Glomerular endothelial cell (primary cell): ENCODE results near the gene CHD9. TPM values are rescaled to one million over a fixed set of nuclear protein-coding genes. Genes with fewer than 3 reads are reported as not detected.

Source experiments
- DNase-seq: peaks from one replicate; pipeline ENCODE4 v3.0.0-alpha.2; 2011; ENCODE audit warnings: low read depth, low spot score; ENCODE audit errors: extremely low read depth
- total RNA-seq: library from RNA; depleted of rRNA; stranded (reverse); fragments of >200 nt; gene quantifications from 2 replicates; pipeline ENCODE4 v1.2.3, GENCODE V29; 2015

CHD9 gene
- total RNA-seq, 1 donor from 2014 or later = 44.0 TPM

DNA sequence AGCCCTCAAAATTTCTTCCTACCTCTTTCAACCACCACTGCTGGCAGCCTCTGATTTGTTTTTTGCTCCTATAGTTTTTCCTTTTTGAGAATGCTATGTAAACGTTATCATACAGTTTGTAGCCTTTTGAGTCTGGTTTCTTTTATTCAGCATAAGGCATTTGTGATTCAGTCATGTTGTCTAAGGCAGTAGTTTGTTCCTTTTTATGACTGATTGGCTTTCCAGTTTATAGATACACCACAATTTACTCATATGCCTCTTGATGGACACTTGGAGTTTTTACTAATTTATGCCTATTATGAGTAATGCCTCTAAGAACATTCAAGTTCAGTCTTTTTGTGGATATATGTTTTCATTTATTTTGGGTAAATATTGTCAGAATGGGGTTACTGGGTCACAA is 136.6 kb downstream of the CHD9 start:
- DNase-seq = no peak

DNA sequence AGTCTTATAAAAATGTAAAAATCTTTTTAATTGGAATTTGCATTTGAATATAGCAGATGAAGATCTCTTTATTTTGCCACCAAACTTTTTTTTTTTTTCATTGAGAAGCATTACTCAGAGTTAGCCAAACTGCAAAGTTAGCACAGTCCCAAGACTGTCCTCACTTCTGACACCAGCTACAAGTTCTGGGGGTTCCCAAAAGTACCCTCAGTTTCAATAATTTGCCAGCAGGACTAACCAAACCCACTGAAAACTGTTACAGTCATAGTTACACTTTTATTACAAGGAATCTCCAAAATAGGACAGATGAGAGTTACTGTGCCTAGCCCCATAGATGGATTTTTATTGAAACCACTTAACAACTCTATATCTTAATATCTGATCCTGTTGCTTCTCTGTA is 144.1 kb downstream of the CHD9 start:
- no peak for DNase-seq

DNA sequence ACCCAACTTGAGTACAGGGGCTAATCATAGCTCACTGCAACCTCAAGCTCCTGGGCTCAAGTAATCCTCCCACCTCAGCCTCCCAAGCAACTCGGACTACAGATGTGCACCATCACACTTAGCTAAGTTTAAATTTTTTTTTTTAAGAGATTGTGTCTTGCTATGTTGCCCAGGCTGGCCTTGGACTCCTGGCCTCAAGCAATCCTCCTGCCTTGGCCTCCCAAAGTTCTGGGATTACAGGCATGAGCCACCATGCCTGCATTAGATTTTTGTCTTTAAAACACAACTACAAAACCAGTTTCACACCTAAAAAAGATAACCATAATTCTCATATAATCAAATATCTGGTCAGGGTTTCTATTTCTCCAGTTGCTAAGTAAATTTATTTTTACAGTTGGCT is 147.1 kb downstream of the CHD9 start:
- no peak for DNase-seq

DNA sequence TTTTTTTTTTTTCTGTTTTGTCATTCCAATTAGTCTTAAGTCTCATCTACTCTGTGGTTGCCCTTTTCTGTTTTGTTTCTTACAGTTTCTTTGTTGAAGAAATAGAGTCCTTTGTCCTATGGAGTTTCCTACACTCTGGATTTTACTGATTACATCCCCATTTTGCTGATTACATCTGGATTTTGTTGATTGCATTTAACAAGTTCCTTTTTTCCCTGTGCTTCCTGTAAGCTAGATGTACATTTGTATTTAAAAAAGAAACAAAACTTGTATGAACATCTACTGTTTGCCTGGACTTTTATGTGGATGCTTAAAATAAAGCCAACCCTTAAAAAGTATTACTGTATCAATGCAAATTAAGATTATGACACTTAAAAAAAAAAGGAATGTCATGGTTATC is 147.6 kb downstream of the CHD9 start:
- DNase-seq = no peak

DNA sequence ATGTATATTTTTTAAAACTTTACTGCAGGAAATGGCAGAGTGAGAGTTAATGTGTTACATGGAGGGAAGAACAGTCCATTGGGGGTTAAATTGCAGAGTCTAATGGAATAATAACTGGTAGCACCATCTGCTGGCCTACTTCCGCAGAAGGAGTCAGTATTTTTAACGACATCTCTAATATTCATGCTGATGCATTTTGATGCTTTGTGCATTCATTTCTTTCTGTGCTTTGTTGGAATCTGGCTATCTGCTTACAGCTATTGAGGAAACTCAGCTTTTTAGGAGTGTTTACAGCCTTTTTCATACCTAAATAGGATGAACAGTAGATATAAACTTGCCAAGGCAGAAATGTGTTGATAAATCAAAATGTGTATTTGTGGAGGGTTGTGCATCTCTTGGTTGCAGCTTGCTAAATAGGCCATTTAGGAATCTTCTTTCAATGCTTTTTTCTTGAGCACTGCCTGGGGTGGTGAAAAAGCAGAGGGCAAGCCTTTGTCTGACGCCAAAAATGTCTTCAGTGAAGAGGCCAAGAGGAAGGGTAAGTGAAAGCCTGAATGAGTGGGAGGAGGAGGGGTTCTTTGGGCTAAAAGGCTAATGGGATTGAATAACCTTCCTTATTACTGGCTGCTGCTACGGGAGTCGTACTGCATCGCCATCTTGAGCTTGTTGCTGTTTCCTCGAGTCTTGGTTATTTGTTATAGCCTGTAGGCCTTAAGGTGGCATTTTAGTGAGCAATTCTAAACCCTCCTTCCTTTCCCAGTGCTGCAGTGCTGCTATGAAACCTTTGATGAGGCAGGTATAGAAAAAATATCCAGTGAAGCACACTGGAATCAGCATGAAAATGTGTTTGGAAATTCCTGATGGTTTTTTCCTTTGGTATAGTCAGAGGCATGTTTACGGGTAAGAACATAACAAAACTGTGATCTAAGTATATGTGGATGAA is 153.3 kb downstream of the CHD9 start:
- peak; percentile 64 for DNase-seq

DNA sequence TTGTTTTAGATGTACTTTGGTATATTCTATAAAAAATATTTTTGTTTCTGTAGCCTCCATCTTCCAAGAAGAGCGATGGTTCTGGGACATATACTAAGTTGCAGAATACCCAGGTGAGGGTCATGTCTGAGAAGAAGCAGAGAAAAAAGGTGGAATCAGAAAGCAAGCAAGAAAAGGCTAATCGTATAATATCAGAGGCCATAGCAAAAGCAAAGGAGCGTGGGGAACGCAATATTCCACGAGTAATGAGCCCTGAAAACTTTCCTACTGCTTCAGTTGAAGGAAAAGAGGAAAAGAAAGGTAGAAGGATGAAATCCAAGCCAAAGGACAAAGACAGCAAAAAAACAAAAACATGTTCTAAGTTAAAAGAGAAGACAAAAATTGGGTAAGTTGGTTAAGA is 154.6 kb downstream of the CHD9 start:
- DNase-seq = no peak

DNA sequence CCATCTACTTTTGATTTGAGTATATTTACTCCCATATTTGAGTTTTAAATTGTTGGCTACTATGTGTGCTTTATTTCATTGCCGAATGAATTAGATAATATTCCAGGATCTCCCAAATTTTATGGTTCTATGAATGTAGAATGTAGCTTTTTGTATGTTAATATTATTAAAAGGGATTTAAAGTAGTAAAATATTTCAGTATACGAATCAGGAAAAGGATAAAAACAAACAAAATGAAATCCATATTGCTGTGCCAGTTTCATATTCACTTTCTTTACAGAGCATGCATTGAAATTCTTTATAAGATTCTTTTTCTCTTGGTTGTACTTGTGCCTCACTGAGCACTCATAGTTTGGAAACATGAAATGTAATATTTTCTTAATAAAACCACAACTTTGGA is 155.1 kb downstream of the CHD9 start:
- DNase-seq = no peak

DNA sequence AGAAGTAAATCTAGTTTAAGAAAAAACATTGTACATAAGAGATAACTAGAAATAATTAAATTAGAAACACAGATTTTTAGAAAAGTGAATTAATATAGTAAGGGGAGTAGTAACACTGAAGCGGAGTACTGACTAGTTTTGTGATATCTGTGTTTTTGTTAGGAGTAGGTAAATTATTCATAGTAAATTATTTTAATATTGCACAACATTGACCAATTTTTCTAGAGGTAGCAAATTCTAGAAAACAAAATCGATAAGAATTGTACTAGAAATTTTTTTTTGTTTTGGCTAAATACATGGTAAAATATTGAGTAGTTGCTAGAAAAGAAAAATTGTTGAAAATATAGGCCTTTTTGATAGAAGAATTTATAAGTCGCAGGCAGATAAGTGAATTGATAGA is 156.5 kb downstream of the CHD9 start:
- DNase-seq = no peak

DNA sequence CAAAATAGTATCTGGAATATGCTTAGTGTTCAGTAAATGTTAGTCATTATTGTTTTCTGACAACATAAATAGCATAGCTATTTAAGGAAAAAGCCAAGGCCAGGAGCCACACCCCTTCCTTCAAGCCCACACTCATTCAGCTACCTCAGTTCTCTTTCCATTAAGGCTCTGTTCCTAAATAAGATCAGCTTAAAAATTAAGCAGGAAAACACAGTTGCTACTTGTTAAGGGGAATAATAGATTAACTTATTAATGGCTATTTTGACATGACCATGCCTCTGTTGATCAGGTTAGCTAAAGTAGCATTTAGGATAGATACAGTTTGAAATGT is 158.1 kb downstream of the CHD9 start:
- DNase-seq = no peak

DNA sequence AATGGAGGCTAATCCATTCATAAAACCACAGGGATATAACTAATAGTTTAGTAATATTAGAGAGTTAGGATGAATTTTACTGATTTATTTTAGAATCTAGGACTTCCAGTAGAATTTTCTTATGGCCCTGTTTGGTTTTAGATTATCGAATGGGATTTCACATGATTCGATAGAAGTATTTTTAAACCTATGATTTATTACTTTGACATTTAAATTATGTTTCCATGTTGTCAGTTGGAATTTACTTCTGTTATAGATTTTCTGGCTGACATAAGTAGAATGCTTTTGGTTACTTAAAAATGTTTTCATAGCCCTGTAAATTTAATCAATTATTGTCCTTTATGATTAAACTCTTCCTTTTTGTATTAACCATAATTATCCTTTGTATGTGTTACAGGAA is 158.8 kb downstream of the CHD9 start:
- no peak for DNase-seq

DNA sequence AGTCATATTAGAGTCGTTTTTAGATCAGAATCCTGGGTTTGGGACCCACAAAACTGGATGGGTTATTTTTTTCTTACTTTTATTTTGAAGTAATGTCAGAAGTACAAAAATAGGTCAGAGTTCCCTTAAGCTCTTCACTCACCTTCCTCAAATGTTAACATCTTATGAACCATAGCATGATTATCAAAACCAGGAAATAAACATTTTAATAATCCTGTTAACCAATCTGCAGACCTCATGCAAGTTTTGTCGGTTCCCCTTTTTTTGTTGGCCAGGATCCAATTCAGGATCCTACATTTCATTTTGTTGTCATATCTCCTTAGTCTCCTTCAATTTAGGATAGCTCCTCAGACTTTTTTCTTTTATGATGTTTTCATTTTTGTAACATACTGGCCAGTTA is 162.0 kb downstream of the CHD9 start:
- no peak for DNase-seq

DNA sequence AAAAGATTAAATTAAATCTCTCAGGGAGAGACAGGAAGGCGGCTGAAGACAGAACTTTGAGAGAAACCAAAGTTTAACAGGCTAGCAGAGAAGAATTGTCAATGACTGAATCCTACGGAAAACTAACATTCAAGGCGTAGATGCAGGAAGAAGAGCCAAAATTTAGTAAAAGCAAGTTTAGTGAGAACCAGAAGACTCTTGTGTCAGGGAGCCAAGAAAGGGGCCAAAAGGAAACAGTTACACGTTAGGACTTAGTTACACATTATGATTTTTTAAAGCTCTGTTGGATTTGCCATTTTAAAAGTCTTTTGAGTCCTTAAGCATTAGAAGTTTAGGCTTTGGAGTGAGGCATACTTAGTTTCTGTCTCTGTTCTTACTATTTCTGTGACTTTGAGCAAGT is 164.6 kb downstream of the CHD9 start:
- peak; percentile 23 for DNase-seq

DNA sequence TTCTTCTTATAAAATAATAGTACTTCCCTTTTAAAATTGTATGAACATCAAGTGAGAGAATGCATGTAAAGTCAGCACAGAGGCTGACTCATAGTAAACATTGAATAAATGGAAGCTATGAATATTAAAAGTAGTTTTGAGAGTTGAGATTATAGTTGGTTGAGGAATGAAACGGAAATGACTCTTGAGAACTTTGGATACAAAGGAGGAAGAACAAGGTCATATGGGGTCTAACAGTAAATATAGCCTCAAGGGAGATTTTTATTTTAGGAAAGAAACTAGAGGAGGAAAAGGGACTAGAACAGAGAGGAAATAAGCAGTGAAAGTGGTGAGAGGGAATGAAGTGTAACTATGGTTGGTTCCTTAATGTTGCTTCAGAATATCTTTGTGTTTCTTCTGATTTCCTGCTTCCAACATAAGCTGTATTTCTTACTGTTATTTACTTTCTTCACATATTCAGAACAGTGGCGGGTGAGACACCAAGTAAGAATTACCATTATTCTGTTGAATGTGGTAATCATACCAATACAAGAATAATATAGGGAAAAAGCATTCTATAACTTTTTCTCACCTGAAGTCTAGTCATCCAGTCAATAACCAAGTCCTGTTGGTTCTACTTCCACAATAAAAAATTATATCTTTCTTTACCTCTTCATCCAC is 165.1 kb downstream of the CHD9 start:
- peak; percentile 75 for DNase-seq

DNA sequence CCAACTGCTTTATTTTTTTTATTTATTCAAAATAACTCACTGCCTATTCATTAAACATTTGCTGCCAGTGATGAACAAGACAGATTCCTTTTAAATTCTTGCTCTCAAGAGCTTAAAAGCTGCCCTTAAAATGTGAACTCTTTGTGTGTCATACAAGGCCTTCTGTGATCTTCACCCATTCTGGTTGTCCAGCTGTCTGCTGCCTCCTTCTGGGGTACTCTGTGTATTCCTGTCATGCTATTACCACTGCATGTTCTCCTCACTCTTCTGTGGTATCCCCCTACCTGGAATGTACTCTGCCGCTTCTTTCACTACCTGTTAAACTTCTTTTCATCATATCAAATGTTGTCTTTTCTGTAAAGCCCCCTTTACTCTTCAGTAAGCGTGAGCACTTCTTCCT is 165.8 kb downstream of the CHD9 start:
- DNase-seq = peak; percentile 44

DNA sequence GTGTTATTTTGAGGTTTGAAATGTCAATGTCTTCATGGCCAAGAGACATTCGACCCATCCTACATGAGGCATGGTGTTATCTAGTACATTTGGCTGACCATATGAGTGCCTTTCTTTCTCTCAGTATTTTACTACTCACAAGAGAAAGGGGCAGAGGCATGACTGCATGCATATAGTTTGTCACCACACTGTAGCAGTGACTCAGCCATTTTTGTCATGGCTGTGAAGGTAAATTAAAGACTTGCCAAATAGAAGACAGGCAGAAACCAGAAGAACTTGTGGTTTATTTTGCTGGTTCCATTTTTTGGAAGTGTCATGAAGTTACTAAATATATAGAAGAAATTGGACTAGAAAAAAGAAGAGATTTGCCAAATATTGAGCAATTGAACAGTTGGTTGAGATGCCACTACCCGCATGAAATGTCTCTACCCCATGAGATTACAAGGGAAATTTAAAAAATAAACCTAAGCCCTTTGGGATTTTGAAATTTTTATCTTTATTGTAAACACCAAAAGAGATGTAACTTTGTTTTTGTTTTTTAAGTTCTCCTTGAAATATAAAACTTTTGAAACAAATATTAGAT is 170.3 kb downstream of the CHD9 start:
- no peak for DNase-seq

DNA sequence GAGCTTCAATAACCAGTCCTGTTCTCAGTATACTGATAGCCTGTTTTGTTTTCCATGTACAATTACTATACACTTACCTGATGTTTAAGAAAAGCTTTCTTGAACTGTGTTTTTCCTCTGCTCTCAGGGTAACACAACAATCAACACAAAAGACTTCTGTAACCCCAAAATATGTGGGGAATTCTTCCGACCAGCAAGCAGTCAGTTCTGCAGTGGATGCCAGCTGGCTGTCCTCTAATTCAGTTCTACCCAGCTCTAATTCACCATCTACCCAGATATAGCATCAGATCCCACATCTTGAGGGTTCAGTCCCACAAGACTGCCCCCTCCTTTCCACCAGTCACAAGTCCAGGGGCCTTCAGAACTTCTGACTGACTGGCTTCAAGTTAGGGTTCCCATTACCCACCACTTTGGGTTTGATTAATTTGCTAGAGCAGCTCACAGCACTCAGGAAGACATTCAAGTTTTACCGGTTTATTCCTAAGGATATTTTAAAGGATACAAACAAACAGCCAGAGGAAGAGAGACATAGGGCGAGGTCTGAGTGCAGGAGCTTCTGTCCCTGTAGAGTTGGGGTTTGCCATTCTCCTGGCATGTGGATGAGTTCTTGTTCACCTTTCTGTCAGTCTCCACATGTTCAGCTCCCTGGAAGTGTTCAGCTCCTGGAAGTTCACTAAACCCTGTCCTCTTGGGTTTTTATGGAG is 178.2 kb downstream of the CHD9 start:
- DNase-seq = no peak

DNA sequence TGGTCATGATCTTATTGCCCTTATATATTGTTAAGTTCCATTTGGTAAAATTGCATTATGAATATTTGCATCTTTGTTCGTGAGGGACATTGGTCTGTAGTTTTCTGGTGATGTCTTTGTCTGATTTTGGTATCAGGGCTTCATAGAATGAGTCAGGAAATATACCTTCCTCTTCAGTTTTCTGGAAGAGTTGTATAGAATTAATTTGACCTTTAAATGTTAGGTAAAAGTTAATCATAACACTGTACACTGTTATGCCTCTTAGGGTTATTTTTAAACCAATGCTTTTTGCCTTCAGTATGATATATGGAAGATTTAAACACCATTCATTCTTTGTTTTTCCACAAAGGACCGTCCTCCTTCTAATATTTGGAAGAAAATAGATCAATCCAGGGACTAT is 180.0 kb downstream of the CHD9 start:
- no peak for DNase-seq

DNA sequence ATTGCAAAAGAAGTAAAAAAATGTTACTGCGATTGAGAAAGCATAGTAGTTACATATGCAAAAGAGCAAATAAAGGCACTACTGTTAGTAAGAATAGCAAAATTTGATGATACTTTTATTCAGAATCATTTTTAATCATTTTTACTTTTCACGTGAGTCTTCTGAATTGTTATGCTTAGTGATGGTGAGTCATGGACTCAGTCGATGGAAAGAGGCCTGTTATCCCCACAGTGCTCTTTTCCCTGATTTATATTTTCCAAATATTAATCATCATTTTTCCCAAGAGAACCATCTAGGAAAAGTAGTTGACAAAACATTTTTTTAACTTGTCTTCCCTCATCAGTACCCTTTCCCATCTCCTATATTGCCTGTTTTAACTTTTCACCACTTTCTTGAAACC is 181.1 kb downstream of the CHD9 start:
- no peak for DNase-seq

DNA sequence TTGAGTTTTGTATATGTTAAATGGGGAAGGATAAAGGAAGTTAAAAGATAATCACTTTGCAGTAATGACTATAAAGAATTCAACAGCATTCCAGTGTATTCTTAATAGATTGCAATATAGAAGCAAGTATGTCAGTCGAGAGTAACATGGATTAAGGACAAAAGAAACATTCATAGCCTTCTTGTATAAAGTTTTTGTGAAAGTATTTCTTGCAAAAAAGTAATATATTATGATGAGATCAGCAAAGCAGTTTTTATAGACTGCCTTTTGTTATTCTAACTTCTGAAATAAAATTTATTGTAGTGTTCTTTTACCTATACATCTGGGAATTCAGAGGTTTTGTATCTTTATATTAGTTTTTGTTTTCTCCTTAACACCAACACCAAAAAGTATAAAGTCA is 194.5 kb downstream of the CHD9 start:
- no peak for DNase-seq

DNA sequence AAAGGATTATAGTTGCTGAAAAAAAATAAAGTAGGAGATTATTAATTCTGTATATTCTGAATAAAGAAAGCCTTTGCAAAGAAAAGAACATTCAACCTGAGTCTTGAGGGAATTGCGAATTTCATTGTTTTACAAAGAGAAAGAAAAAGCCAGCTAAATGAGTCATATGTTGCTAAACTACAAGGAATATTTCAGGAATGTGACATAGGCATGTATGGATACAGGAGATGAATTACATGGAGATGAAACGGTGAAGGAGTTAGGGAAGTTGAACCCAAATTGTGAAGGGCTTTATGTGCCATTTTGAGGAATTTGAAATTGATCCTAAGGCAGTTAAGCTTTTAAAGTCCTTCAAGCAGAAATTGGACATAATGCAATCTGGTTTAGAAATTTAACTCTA is 202.2 kb downstream of the CHD9 start:
- peak; percentile 7 for DNase-seq

DNA sequence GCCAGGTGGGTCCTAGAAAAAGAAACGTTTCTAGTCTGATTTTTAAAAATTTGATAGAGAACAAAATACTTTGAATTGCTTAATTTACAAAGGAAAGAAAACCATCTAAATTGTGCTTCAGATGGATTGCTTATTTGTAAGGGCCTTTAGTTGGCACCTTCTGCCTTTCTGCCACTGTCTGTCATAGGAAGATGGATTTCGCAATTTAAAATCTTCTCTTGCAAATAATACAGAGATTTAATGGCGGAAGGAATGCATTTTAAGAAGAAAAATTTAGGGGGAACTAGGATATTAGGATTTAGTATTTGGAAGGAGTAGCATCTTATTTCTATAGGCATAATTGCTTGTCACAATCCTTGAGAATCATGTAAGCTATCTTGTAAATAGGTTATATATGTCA is 204.0 kb downstream of the CHD9 start:
- DNase-seq = no peak
